ENCODE data around the gene ASTN2. TPM values are rescaled to one million over a fixed set of nuclear protein-coding genes. Genes with fewer than 3 reads are reported as not detected.

ASTN2 gene
- total and polyA plus RNA-seq, 9 of the 15 experiments (the other 6 are each of a cell fraction or from before 2014, with no cell fraction given): 0.56 to 3.5 (median 1.9) TPM

- 2% methylated on average over 3 of the region's 3 CpGs for WGBS (ENCODE audit: insufficient coverage, low coverage, missing lambda C conversion rate)
- H3K9me3 ChIP-seq (replicated peaks; ENCODE audit: control insufficient read depth, insufficient read depth, low read depth, low read length): no peaks in the 10 kb centered on the region
- H3K9me1 ChIP-seq (ENCODE audit: control insufficient read depth, insufficient read depth, low read length): no peaks in the 10 kb centered on the region
- no peaks in the 10 kb centered on the region for H3K79me2 ChIP-seq (ENCODE audit: control insufficient read depth, insufficient read depth, low read length)
- no peak for ATAC-seq
- in situ Hi-C loops (cut with MboI): no loop called here
- H3K27ac ChIP-seq (ENCODE audit: extremely low read depth, low read depth, low read length): no peak overlapping the region
- no peaks in the 10 kb centered on the region for H3K36me3 ChIP-seq (ENCODE audit: control insufficient read depth, insufficient read depth, low read length)
- ChIA-PET CTCF (ENCODE audit: low intra/inter-chr PET ratio) (no interaction called here), POLR2A (no interaction called here)
- no peak overlapping the region for H3K4me2 ChIP-seq (ENCODE audit: insufficient read depth, low read length)
- H3K9ac ChIP-seq (ENCODE audit: insufficient read depth in 1 of 2, low read depth in 2 of 2, low read length in 2 of 2): no peak overlapping the region
- no peak overlapping the region for H2AFZ ChIP-seq (ENCODE audit: low read depth, low read length)
- intact Hi-C loops (cut with micrococcal nuclease): no loop called here
- H4K20me1 ChIP-seq (replicated peaks; ENCODE audit: control insufficient read depth, insufficient read depth, low read length): no peaks in the 10 kb centered on the region
- TF ChIP-seq, protein P1, sequence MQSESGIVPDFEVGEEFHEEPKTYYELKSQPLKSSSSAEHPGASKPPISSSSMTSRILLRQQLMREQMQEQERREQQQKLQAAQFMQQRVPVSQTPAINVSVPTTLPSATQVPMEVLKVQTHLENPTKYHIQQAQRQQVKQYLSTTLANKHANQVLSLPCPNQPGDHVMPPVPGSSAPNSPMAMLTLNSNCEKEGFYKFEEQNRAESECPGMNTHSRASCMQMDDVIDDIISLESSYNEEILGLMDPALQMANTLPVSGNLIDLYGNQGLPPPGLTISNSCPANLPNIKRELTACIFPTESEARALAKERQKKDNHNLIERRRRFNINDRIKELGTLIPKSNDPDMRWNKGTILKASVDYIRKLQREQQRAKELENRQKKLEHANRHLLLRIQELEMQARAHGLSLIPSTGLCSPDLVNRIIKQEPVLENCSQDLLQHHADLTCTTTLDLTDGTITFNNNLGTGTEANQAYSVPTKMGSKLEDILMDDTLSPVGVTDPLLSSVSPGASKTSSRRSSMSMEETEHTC (IDR thresholded peaks at IDR 0.05): no peak
- no peak for TF ChIP-seq POU5F1 (IDR thresholded peaks at IDR 0.05; ENCODE audit: borderline replicate concordance, low read depth, low read length, partially characterized antibody)
- TF ChIP-seq KAT7 (CRISPR knock-in tag; IDR thresholded peaks at IDR 0.05; ENCODE audit: borderline replicate concordance): no peak
- TF ChIP-seq ZNF146 (CRISPR knock-in tag; IDR thresholded peaks at IDR 0.05; ENCODE audit: unreplicated experiment): no peak
- TF ChIP-seq, protein P2, sequence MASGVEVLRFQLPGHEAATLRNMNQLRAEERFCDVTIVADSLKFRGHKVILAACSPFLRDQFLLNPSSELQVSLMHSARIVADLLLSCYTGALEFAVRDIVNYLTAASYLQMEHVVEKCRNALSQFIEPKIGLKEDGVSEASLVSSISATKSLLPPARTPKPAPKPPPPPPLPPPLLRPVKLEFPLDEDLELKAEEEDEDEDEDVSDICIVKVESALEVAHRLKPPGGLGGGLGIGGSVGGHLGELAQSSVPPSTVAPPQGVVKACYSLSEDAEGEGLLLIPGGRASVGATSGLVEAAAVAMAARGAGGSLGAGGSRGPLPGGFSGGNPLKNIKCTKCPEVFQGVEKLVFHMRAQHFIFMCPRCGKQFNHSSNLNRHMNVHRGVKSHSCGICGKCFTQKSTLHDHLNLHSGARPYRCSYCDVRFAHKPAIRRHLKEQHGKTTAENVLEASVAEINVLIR (CRISPR knock-in tag; IDR thresholded peaks at IDR 0.05): no peak
- no peak for TF ChIP-seq ARHGAP35 (IDR thresholded peaks at IDR 0.05; ENCODE audit: partially characterized antibody)
- TF ChIP-seq CBX8 (IDR thresholded peaks at IDR 0.05; ENCODE audit: borderline replicate concordance, extremely low read depth, low read depth, low read length, poor library complexity, severe bottlenecking): no peak
- no peak for TF ChIP-seq SOX6 (IDR thresholded peaks at IDR 0.05)
- TF ChIP-seq ZEB2 (IDR thresholded peaks at IDR 0.05): no peak
- TF ChIP-seq TAL1 (IDR thresholded peaks at IDR 0.05): no peak
- H3K4me1 ChIP-seq (replicated peaks in 1 of 2; ENCODE audit: control insufficient read depth in 2 of 2, insufficient read depth in 2 of 2, low read length in 2 of 2): no peaks in the 10 kb centered on the region
- H3K27me3 ChIP-seq (ENCODE audit: control insufficient read depth in 2 of 2, insufficient read depth in 2 of 2, low read length in 2 of 2): no peaks in the 10 kb centered on the region
- BruUV-seq (replicated peaks): no TSS peak
- no peak for FAIRE-seq
- no peak for DNase-seq (ENCODE audit: extremely low read depth in 1 of 4, low spot score in 3 of 4)
- H3K4me3 ChIP-seq: no peak overlapping the region
Observed at GRCh38 chr9:117017414-117017985, 397.4 kb downstream of the ASTN2 start.

Measured in K562 (cell line).